SH-SY5Y (cell line): ENCODE results near the gene GRAMD2B.

Experiments
- GATA2 ChIP-seq: IDR thresholded peaks from 2 replicates; pipeline ENCODE4 v1.6.1; 2011; ENCODE audit warnings: mild to moderate bottlenecking, low read depth, low read length
- GATA3 ChIP-seq: IDR thresholded peaks from 2 replicates; pipeline ENCODE4 v1.6.1; 2011; ENCODE audit warnings: low read depth, mild to moderate bottlenecking, low read length, moderate library complexity

DNA sequence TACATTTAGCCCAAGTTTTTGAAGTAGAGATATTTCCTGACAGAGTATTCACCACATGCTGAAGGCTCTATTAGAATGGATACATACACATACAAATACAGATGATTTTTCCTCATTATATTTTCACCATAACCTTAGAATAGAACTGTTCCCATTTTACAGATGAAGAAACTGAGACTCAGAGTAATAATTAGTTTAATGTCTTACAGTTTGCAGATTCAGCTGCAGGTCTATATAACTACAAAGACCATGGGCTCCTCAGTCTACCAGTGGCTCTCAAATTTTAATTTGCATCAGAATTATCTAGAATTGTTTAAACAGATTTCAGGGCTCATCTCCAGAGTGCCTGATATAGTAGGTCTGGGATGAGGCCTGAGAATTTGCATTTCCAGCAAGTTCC, 64.4 kb downstream of the GRAMD2B start:
- TF ChIP-seq GATA3 (no peak), GATA2 (no peak)
